ENCODE data around the gene S100A7A. TPM values are rescaled to one million over a fixed set of nuclear protein-coding genes. Genes with fewer than 3 reads are reported as not detected.

The S100A7A gene
- total and polyA plus RNA-seq, 2 of the 13 experiments (the other 11 are each of a cell fraction or from before 2014, with no cell fraction given): not detected

- no peak for TF ChIP-seq THYN1 (CRISPR knock-in tag; IDR thresholded peaks at IDR 0.05; ENCODE audit: borderline replicate concordance, low read depth)
- no peak for TF ChIP-seq SMYD3 (CRISPR knock-in tag; IDR thresholded peaks at IDR 0.05)
- no peak for TF ChIP-seq ZNF232 (CRISPR knock-in tag; IDR thresholded peaks at IDR 0.05; ENCODE audit: borderline replicate concordance)
- no peak for TF ChIP-seq JUN (CRISPR knock-in tag; IDR thresholded peaks at IDR 0.05)
- no peak for TF ChIP-seq ZNF567 (CRISPR knock-in tag; IDR thresholded peaks at IDR 0.05; ENCODE audit: borderline replicate concordance)
- no peak for TF ChIP-seq ZNF251 (CRISPR knock-in tag; IDR thresholded peaks at IDR 0.05)
- no peak for TF ChIP-seq FUBP1 (CRISPR knock-in tag; IDR thresholded peaks at IDR 0.05; ENCODE audit: borderline replicate concordance)
These were observed 19.0 kb upstream of the S100A7A start (continued) for GRCh38 chr1:153397051-153397923.

- DNase-seq (ENCODE audit: low spot score): no peak
- TF ChIP-seq ZNF883 (CRISPR knock-in tag; IDR thresholded peaks at IDR 0.05; ENCODE audit: not compliant biosample characterization): no peak
- no peak for TF ChIP-seq ZNF614 (CRISPR knock-in tag; IDR thresholded peaks at IDR 0.05; ENCODE audit: borderline replicate concordance)
- no peak for TF ChIP-seq ZNF160 (CRISPR knock-in tag; IDR thresholded peaks at IDR 0.05)
- TF ChIP-seq ZNF430 (CRISPR knock-in tag; IDR thresholded peaks at IDR 0.05): no peak
- Histone ChIP-seq H2AFZ (ENCODE audit: low read length) (no peak overlapping the region), H3K27ac (ENCODE audit: extremely low read length, insufficient read depth, low read length) (no peak overlapping the region), H3K27me3 (ENCODE audit: control insufficient read depth in 1 of 2, insufficient read depth in 2 of 2, low read length in 2 of 2) (peaks cover 2 to 59% of the 10 kb centered on the region in 2 experiments; a peak in 4 of 5 replicates), H3K9ac (ENCODE audit: insufficient read depth, low read depth, low read length) (no peak overlapping the region), H3K4me1 (ENCODE audit: insufficient read depth, low read length) (no peaks in the 10 kb centered on the region), H3K36me3 (replicated peaks in 1 of 2; ENCODE audit: control insufficient read depth in 1 of 2, insufficient read depth in 2 of 2, low read length in 2 of 2) (no peaks in the 10 kb centered on the region), H3K9me3 (ENCODE audit: low read length) (no peaks in the 10 kb centered on the region), H4K20me1 (ENCODE audit: insufficient read depth, low read length) (no peaks in the 10 kb centered on the region), H3K4me3 (replicated peaks in 1 of 3; ENCODE audit: insufficient read depth in 1 of 3, low read depth in 2 of 3, low read length in 3 of 3) (no peak overlapping the region), H3K4me2 (ENCODE audit: low read depth, low read length) (no peak overlapping the region), H3K79me2 (ENCODE audit: insufficient read depth, low read length) (no peaks in the 10 kb centered on the region)
- intact Hi-C loops (cut with micrococcal nuclease; ENCODE audit: unreplicated experiment): loop anchor here (10.0 kb wide), 2 partner anchors 63 to 1003 kb away; no protein-coding TSS in a partner anchor
- no peak for FAIRE-seq
- CTCF ChIA-PET (ENCODE audit: low intra/inter-chr PET ratio, low total read pairs): no interaction called here
- BruUV-seq (replicated peaks): no TSS peak
- no peak for ATAC-seq
- POLR2A ChIA-PET: no interaction called here
- in situ Hi-C loops (cut with HindIII; ENCODE audit: extremely low pct_ligation_motif_present, low pct_unique_long_range_greater_than_20kb): no loop called here
- 2% methylated on average over 6 of the region's 6 CpGs for WGBS (ENCODE audit: low lambda C conversion rate)
These were observed 18.2 kb upstream of the S100A7A start for GRCh38 chr1:153397924-153398651.
